ENCODE measurements around the gene TBCD.

Gene TBCD

DNA sequence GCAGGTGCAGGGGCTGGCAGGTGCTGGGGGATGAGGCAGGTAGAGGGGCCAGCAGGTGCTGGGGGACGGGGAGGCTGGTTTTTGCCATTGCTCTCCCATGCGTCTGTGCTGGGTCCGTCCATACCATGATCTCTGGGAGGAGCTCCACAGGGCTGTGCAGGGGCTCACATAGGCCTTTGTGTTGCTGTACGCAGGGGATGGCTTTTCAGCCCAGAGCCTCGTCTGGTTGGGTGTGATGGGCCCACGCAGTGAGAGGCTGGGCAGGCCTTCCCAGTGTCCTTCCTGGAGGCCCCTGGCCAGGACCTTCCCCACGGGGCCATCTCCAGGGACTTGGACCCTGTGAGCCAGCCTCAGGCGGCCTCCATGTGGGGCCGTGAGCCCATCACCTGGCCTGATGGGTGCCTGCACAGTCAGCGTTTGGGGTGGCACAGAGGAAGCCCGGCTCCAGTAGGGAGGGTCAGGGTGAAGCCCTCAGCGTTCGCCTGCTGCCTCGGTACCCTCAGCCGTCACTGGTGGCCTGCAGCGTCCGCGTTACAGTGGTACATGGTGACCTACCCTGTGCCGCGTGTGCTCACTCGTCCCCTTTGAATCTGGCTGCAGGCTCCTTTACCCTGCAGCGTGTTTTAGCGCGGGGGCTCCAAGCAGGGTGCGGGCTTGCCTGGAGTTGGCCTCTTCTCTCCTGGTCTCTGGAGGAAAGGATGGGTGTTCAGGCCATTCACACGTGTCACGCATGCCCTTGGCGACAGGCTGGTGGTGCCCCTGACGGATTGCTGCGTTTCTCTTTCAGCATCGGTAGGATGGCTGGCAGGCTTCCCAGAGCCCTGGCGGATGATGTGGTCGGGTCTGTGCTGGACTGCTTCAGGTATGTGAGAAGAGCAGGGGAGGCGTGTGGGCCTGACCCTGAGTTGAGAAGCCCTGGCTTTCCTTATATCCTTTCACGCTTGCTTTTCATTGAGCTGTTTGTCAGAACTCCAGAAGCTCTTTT lies 57.3 kb downstream of the TBCD start:
- Histone ChIP-seq H3K4me3 (no peak overlapping the region), H3K4me1 (no peaks in the 10 kb centered on the region), H3K27me3 (ENCODE audit: low read depth) (no peaks in the 10 kb centered on the region), H3K36me3 (replicated peaks) (peaks cover 91% of the 10 kb centered on the region), H3K9me3 (no peaks in the 10 kb centered on the region)
- in situ Hi-C loops (cut with MboI; ENCODE audit: low sequenced_read_pairs): no loop called here
- DNase-seq (ENCODE audit: low spot score in 2 of 2): no peak

DNA sequence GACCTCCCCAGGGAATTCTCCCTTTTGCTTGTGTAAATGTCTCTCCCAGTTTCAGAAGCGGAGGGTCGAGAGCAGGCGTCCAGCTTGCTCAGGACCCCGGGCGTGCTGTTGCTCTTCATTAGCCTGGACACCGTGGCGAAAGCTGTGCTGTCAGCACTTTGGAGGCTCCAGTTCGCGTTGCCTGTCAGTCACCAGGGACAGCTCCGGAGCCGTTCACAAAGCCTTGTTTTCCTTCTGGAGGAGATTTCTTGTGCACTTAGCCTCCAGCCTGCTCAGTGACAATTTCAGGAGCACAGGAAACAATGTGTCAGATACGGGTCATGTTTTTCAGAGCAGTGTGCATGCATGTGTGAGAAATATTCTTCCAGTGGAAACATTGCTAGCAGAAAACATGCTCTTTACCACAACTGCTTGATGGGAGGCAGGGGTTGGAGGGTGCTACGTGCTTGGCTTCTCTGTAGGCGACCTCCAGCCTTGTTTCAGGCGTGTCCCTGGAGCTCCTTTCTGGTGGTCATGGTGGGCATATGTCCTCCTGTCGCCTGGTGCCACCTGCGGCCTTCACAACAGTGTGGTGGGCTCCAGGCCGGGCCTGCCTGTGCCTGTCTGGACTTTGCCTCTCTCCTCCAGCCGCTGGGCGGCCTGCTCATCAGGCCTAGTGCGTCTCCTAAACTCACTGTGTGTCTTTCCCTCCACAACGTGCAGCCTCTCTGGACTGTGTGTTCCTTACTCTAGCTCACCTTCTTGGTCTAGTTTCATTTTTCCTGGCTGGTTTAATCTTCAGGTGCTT lies 59.0 kb downstream of the TBCD start:
- peaks cover 92% of the 10 kb centered on the region for H3K36me3 ChIP-seq (replicated peaks)
- H3K9me3 ChIP-seq: no peaks in the 10 kb centered on the region
- H3K4me1 ChIP-seq: no peaks in the 10 kb centered on the region
- no peak for DNase-seq (ENCODE audit: low spot score in 2 of 2)
- H3K4me3 ChIP-seq: no peak overlapping the region
- H3K27me3 ChIP-seq (ENCODE audit: low read depth): no peaks in the 10 kb centered on the region
- in situ Hi-C loops (cut with MboI; ENCODE audit: low sequenced_read_pairs): no loop called here

DNA sequence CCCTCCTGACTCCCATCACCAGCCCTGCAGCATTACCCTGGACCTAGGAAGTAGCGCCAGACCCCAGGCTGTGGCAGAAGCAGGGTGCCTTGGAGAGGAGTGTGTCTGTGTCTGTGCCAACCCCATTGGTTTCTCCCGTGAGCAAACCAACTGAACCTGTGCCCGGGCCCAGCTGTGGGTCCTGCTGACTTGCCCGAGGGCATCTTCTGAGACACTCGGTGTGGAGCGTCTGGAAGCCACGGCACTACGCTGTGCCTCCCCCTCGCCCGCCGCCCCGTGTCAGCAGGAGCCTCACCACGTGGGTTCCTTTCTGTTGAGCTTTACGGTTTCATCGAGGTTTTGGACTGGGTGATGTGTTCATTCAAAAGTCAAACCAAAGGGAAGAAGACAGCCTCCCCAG lies 60.2 kb downstream of the TBCD start:
- peaks cover 92% of the 10 kb centered on the region for H3K36me3 ChIP-seq (replicated peaks)
- in situ Hi-C loops (cut with MboI; ENCODE audit: low sequenced_read_pairs): no loop called here
- H3K4me3 ChIP-seq: no peak overlapping the region
- no peaks in the 10 kb centered on the region for H3K27me3 ChIP-seq (ENCODE audit: low read depth)
- no peak for DNase-seq (ENCODE audit: low spot score in 2 of 2)
- H3K9me3 ChIP-seq: no peaks in the 10 kb centered on the region
- no peaks in the 10 kb centered on the region for H3K4me1 ChIP-seq

DNA sequence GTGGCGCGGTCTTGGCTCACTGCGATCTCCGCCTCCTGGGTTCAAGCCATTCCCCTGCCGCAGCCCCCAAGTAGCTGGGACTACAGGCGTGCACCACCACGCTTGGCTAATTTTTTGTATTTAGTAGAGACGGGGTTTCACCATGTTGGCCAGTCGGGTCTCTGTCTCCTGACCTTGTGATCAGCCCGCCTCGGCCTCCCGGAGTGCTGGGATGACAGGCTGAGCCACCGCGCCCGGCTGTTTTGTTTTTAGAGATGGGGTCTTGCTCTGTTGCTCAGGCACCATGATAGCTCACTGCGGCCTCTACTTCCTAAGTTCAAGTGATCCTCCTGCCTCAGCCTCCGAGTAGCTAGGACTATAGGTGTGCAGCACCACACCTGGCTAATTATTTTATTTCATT lies 60.7 kb downstream of the TBCD start:
- in situ Hi-C loops (cut with MboI; ENCODE audit: low sequenced_read_pairs): no loop called here

DNA sequence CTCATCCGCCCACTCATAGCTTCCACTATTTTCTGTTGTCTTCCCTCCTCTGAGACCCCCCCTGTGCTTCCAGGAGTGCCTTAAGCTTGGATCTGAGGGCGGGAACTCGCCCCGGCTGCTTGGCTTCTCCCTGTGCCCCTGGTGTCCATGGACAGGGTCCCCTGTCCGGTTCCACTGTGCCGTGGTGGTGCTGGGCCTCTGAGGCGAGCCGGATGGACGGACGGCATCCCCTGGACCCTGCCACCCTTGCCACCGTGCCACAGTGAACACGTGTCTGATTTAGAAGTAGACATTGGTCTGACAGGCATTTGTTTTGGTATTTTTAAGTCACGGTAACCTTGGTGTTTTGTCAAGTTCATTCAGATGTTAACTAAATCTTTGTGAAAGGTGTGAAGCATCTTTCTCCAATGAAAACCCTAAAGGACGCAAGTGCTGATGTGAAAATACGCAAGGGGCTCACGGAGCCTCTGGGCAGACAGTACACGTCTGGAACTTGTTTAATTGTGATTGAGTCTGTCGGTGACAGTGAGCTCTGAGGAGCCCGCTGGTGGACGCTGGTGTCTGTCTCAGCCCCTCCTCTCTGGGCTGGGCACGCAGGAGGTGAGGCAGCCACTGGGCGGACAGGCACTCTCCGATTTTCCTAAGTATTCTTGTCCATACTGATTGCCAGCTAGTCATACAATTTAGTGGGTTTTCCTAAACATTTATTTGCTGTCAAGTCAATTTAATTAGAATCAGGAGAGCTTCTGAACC lies 61.6 kb downstream of the TBCD start:
- Histone ChIP-seq H3K36me3 (replicated peaks) (peaks cover 97% of the 10 kb centered on the region), H3K4me3 (no peak overlapping the region), H3K4me1 (no peaks in the 10 kb centered on the region), H3K27me3 (ENCODE audit: low read depth) (no peaks in the 10 kb centered on the region), H3K9me3 (0 out of 2 replicates have a peak, but pooled peaks cover 8% of the 10 kb centered on the region)
- DNase-seq (ENCODE audit: low spot score in 2 of 2): no peak
- in situ Hi-C loops (cut with MboI; ENCODE audit: low sequenced_read_pairs): no loop called here

More for the DNA sequence above, 60.7 kb downstream of the TBCD start:
- no peaks in the 10 kb centered on the region for H3K4me1 ChIP-seq
- H3K36me3 ChIP-seq (replicated peaks): peaks cover 92% of the 10 kb centered on the region
- DNase-seq (ENCODE audit: low spot score in 2 of 2): no peak
- no peaks in the 10 kb centered on the region for H3K27me3 ChIP-seq (ENCODE audit: low read depth)
- H3K9me3 ChIP-seq: no peaks in the 10 kb centered on the region
- H3K4me3 ChIP-seq: no peak overlapping the region

DNA sequence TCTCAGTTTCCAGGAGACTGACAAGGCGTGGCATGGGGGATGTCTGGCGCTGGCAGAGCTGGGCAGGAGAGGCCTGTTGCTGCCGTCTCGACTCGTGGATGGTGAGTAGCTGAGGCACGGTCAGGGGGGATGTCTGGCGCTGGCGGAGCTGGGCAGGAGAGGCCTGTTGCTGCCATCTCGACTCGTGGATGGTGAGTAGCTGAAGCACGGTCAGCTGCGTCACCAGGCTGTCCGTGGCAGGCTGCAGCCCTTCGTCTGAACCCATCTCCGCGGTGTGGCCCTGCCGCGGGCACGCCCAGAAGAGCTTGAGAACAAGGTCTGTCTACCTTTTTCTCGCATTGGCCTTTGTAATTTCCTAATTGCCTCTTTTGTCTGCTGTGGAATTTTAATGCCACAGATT lies 63.0 kb downstream of the TBCD start:
- DNase-seq (ENCODE audit: low spot score in 2 of 2): no peak
- peaks cover 18% of the 10 kb centered on the region for H3K9me3 ChIP-seq
- no peak overlapping the region for H3K4me3 ChIP-seq
- in situ Hi-C loops (cut with MboI; ENCODE audit: low sequenced_read_pairs): no loop called here
- H3K27me3 ChIP-seq (ENCODE audit: low read depth): no peaks in the 10 kb centered on the region
- H3K36me3 ChIP-seq (replicated peaks): peaks cover 100% of the 10 kb centered on the region
- H3K4me1 ChIP-seq: no peaks in the 10 kb centered on the region

DNA sequence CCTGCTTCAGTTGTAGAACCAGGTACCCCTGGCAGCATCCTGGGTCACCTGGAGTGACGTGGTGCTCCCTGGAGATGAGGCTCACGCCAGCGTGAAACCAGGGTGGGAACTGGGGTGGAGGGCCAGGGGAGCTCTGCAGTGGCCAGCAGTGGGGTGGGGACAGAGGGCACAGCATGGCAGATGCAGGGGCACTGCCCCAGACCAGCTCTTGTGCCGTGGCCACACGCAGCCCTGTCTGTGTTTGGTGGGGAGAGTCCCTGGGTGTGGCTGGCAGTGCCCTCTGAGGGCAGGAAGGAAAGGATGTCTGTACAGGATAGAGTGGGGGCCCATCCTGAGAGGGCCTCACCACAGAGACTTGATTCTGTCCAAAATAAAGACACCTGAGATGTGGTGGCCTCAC lies 63.5 kb downstream of the TBCD start:
- Histone ChIP-seq H3K27me3 (ENCODE audit: low read depth) (no peaks in the 10 kb centered on the region), H3K4me1 (0 out of 2 replicates have a peak, but pooled peaks cover 2% of the 10 kb centered on the region), H3K36me3 (replicated peaks) (peaks cover 100% of the 10 kb centered on the region), H3K4me3 (no peak overlapping the region), H3K9me3 (peaks cover 21% of the 10 kb centered on the region)
- no peak for DNase-seq (ENCODE audit: low spot score in 2 of 2)
- in situ Hi-C loops (cut with MboI; ENCODE audit: low sequenced_read_pairs): no loop called here

DNA sequence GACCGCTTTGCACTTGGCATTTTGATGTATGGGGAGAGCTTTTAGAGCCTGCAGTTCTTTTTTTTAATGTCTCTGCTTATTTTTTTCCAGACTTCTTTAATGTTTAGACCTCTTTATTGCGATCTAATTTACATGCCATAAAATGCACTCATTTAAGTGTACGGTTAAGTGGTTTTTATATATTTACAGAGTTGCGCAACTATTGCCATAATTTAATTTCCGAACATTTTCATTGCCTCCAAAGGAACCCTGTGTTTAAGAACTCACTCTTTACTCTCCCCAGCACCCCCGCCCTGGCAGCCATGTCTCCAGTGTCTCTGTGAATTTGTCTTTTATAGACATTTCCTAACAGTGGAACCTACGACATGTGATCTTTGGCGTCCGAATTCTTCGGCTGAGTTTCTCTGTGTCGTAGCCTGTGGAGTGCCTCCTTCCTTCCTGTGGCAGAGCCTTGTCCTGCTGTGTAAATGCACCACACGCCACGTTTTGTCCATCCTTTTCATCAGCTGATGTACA lies 64.0 kb downstream of the TBCD start:
- peaks cover 21% of the 10 kb centered on the region for H3K9me3 ChIP-seq
- peaks cover 97% of the 10 kb centered on the region for H3K36me3 ChIP-seq (replicated peaks)
- H3K27me3 ChIP-seq (ENCODE audit: low read depth): no peaks in the 10 kb centered on the region
- no peak for DNase-seq (ENCODE audit: low spot score in 2 of 2)
- in situ Hi-C loops (cut with MboI; ENCODE audit: low sequenced_read_pairs): no loop called here
- no peak overlapping the region for H3K4me3 ChIP-seq
- H3K4me1 ChIP-seq: 0 out of 2 replicates have a peak, but pooled peaks cover 2% of the 10 kb centered on the region

DNA sequence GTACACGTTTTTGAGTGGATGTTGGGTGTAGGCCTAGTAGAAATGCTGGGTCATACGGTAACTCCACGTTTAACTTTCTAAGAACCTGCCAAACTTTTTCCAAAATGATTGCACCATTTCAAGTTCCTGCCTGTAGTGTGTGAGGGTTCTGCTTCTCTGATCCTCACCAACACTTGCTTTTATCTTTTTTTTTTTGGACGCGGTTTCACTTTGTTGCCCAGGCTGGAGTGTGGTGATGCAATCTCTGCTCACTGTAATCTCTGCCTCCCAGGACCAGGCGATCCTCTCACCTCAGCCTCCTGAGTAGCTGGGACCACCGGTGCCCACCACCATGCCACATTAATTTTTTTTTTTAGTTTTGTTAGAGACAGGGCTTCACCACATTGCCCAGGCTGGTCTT lies 64.5 kb downstream of the TBCD start:
- Histone ChIP-seq H3K36me3 (replicated peaks) (peaks cover 97% of the 10 kb centered on the region), H3K9me3 (peaks cover 21% of the 10 kb centered on the region), H3K4me1 (0 out of 2 replicates have a peak, but pooled peaks cover 2% of the 10 kb centered on the region), H3K27me3 (ENCODE audit: low read depth) (no peaks in the 10 kb centered on the region), H3K4me3 (no peak overlapping the region)
- no peak for DNase-seq (ENCODE audit: low spot score in 2 of 2)
- in situ Hi-C loops (cut with MboI; ENCODE audit: low sequenced_read_pairs): no loop called here

DNA sequence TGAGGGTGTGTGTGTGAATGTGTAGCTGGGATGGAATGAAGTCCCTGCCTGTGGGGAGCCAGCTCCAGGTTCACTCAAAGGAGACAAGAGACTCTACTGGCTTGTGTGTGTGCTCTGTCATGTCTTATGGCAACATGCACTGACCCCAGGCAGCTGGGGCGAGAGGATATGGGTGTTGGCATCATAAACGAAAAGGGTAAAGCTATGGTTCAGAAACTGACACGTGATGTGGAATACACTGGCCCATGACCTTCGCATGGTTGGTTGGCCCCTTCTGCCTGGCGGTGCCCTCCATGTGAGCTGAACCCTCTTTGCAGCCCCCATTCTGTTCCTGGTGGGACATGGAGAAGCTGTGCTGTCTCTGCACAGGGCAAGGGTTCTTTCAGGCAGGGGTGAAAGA lies 66.1 kb downstream of the TBCD start:
- no peaks in the 10 kb centered on the region for H3K27me3 ChIP-seq (ENCODE audit: low read depth)
- no peak for DNase-seq (ENCODE audit: low spot score in 2 of 2)
- in situ Hi-C loops (cut with MboI; ENCODE audit: low sequenced_read_pairs): no loop called here
- H3K9me3 ChIP-seq: peaks cover 21% of the 10 kb centered on the region
- 0 out of 2 replicates have a peak, but pooled peaks cover 2% of the 10 kb centered on the region for H3K4me1 ChIP-seq
- peaks cover 92% of the 10 kb centered on the region for H3K36me3 ChIP-seq (replicated peaks)
- H3K4me3 ChIP-seq: no peak overlapping the region

DNA sequence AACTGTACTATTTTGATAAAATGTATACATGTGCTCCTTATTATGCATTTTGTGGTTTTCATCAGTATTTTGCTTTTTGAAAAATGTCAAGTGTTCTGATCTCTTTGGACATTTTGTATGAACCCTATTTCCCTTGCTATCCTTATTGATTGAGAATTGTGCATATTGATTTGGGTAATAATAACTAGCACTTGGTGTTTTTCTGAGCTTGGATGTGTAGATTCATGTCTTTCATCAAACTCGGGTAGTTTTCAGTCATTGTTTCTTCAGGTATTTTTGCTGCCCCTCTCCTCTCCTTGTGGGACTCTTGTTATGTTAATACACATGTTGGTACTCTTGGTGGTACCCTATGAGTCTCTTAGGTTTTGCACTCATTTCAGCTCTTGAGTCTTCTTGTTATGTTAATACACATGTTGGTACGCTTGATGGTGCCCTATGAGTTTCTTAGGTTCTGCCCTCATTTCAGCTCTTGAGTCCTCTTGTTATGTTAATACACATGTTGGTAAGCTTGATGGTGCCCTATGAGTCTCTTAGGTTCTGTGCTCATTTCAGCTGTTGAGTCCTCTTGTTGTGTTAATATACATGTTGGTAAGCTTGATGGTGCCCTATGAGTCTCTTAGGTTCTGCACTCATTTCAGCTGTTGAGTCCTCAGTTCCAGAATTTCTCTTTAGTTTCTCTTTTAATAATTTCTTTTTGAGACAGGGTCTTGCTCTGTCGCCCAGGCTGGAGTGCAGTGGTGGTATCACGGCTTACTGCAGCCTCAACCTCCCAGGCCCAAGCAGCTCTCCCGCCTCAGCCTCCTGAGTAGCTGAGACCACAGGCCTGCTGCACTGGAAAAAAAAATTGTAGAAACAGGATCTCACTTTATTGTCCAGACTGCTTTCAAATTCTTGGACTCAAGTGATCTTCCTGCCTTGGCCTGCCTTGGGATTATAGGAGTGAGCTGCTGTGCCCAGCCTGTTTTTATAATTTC lies 68.7 kb downstream of the TBCD start:
- H3K36me3 ChIP-seq (replicated peaks): peaks cover 83% of the 10 kb centered on the region
- DNase-seq (ENCODE audit: low spot score in 2 of 2): no peak
- peaks cover 21% of the 10 kb centered on the region for H3K9me3 ChIP-seq
- H3K27me3 ChIP-seq (ENCODE audit: low read depth): no peaks in the 10 kb centered on the region
- H3K4me1 ChIP-seq: 0 out of 2 replicates have a peak, but pooled peaks cover 2% of the 10 kb centered on the region
- H3K4me3 ChIP-seq: no peak overlapping the region
- in situ Hi-C loops (cut with MboI; ENCODE audit: low sequenced_read_pairs): no loop called here

DNA sequence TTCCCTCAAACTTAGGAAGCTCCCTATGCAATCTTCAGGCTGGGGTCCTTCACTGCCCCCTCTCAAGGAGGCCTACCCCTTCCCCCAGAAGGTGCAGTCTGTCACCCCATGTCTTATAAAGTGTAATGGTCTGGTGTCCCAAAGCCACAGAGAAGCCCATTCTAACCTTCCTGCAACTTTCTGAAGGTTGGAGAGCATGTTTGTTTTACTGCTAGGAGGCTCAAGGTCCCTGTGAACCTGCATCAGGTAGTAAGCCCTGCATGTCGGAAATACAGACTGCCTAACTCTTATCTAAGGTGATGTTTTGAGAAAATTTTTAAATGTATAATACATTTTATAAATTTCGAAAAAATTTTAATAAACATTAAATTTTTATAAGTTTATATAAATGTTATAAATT lies 69.7 kb downstream of the TBCD start:
- Histone ChIP-seq H3K4me3 (no peak overlapping the region), H3K9me3 (peaks cover 21% of the 10 kb centered on the region), H3K27me3 (ENCODE audit: low read depth) (no peaks in the 10 kb centered on the region), H3K4me1 (0 out of 2 replicates have a peak, but pooled peaks cover 2% of the 10 kb centered on the region), H3K36me3 (replicated peaks) (peaks cover 83% of the 10 kb centered on the region)
- in situ Hi-C loops (cut with MboI; ENCODE audit: low sequenced_read_pairs): no loop called here
- no peak for DNase-seq (ENCODE audit: low spot score in 2 of 2)

All from HAP-1 (cell line).